ENCODE data around the gene MRPS34.

GRCh38 chr16:1729445-1729844, 43.5 kb downstream of the MRPS34 start:
- TF ChIP-seq CTCF (conservative IDR thresholded peaks at IDR 0.05) (no peak), ZFX (IDR thresholded peaks at IDR 0.05) (no peak)
